ENCODE results near the gene ABCD4.
"Not testable (repeated sequence)": the region's sequence is repeated elsewhere in the genome, so short reads cannot be mapped to it uniquely, and the experiment has no call there.

ABCD4 gene

DNA sequence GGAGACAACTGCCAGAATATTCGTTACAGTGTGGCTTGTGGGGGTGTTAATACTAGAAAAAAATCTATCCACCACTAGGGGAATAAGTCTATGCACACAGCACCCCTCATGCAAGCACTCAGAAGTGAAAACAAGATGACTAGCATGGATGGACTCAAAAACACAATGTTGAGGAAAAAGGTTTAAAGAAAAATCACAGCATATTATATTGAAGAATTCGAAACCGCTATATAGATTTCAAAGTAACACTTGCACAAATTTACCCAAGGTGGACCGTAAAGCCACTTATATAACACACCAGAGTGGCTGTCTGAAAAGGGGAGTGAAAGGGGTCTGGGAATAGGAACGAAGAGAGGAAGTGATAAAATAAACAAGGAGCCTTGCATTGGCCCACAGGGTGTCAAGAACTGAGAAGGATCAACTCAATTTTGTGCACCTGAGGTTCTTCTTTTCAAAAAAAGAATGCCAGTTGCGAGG lies 544 bp downstream of the ABCD4 start:
- no peak for DNase-seq (ENCODE audit: low read depth in 2 of 2)

DNA sequence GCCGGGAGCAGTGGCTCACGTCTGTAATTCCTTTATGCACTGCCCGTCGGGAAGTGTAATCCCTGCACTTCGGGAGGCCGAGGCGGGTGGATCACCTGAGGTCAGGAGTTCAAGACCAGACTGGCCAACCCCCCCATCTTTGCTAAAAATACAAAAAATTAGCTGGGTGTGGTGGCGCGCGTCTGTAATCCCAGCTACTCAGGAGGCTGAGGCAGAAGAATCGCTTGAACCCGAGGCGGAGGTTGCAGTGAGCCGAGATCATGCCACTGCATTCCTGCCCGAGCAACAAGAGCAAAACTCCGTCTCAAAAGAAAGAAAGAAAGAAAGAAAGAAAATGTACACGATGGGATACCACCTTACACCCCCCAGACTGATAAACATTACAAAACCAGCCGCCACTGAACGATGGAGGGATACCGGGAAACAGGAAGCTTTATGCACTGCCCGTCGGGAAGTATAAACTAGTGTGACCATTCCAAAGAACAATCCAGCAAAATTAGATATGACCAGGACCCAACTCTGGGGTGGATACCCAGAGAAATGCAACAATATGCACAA lies 1.1 kb downstream of the ABCD4 start:
- DNase-seq (ENCODE audit: low read depth in 2 of 2), result no peak

GRCh38 chr14:74299061-74299545 lies 3.6 kb downstream of the ABCD4 start:
- DNase-seq (ENCODE audit: low read depth in 2 of 2), result no peak

DNA sequence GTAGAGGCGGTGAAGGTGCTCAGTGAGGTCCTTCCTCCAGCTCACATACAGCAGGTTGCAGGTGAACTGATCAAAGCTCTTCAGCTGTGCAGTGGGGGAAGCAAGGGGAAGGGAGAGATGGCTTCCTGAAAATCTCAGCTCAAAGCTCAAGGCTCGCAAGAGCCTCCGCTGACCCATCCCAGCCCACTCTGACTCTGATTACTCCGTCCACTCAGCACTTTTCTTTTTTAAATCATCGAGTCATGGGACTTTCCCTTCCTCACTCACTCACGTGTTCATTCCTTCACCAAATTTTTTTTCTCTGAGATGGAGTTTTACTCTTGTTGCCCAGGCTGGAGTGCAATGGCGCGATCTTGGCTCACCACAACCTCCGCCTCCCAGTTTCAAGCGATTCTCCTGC lies 4.7 kb downstream of the ABCD4 start:
- no peak for DNase-seq (ENCODE audit: low read depth in 2 of 2)

DNA sequence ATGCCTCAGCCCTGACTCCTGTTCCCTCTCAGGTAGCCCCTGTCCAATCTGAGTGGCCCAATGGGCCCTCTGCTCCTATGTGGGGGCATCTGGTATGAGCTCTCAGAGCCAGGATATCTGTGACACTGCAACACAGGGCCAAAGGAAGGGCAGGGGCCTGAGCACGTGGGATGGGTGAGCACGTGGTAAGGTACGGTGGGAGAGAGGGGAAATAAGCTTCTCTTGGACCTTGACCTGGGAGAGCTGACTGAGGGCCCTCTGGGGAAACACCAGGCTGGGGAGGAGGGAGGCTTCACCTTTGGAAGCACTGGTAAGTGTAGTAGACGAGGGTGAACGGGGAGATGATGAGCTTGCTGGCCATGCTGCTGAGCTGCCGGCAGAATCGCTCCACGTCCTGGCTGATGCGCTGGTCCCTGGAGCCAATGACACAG lies 6.7 kb downstream of the ABCD4 start:
- DNase-seq (ENCODE audit: low read depth in 2 of 2), result no peak

- DNase-seq (ENCODE audit: low read depth in 2 of 2), result no peak
These were observed 9.1 kb downstream of the ABCD4 start for GRCh38 chr14:74293606-74294005.

DNA sequence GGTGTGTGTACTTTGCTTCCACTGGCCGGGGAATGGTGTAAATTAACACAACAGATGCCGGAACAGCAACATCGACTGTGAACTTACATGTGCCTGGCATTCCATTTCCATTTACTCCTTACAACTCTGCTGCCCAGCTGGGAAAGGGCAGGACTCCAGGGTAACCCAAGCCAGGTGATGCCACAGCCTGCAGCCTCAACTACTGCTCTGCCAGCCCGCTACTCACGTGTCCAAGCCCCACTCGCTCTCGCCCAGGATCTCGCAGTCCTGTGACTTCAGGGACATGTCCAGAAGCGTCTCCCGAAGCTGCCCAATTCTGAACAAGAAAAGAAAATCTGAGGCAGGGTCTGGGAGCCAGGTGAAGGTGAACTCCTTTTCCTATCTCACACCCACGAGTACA lies 10.7 kb downstream of the ABCD4 start:
- no peak for DNase-seq (ENCODE audit: low read depth in 2 of 2)

- no peak for DNase-seq (ENCODE audit: low read depth in 2 of 2)
These were observed 12.3 kb downstream of the ABCD4 start for GRCh38 chr14:74290415-74290814.

- no peak for DNase-seq (ENCODE audit: low read depth in 2 of 2)
These were observed 12.9 kb downstream of the ABCD4 start for GRCh38 chr14:74289801-74290200.

- DNase-seq (ENCODE audit: low read depth in 2 of 2), result no peak
These were observed 16.0 kb downstream of the ABCD4 start for GRCh38 chr14:74286736-74287135.

DNA sequence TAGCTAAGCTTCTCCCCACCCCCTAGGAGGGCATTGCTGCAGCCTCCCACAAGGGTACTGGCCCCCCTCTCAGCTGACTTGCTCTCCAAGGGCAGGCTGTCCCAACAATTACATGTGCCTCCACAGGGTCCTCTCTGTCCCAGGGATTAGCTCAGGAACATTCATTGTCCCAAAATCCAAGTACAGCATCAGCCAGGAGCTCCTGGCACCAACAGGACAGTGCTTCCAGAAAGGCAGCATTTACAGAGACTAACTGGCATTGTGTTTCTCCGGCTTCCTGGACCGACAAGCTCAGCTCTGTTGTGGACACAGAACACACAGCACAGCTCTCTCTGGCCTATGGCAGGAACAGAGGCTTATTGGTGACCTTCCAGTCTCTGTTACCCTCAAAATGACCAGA lies 21.7 kb downstream of the ABCD4 start:
- no peak for DNase-seq (ENCODE audit: low read depth in 2 of 2)

- no peak for DNase-seq (ENCODE audit: low read depth in 2 of 2)
These were observed 24.7 kb downstream of the ABCD4 start for GRCh38 chr14:74278080-74278479.

- DNase-seq (ENCODE audit: low read depth in 2 of 2), result no peak
These were observed 27.4 kb downstream of the ABCD4 start for GRCh38 chr14:74275241-74275841.

GRCh38 chr14:74271365-74271764 lies 31.4 kb downstream of the ABCD4 start:
- DNase-seq (ENCODE audit: low read depth in 2 of 2), result no peak

- not testable (repeated sequence) for DNase-seq (ENCODE audit: low read depth in 2 of 2)
These were observed 32.2 kb downstream of the ABCD4 start for GRCh38 chr14:74270382-74271177.

GRCh38 chr14:74267588-74267987 lies 35.1 kb downstream of the ABCD4 start:
- DNase-seq (ENCODE audit: low read depth in 2 of 2), result no peak

DNA sequence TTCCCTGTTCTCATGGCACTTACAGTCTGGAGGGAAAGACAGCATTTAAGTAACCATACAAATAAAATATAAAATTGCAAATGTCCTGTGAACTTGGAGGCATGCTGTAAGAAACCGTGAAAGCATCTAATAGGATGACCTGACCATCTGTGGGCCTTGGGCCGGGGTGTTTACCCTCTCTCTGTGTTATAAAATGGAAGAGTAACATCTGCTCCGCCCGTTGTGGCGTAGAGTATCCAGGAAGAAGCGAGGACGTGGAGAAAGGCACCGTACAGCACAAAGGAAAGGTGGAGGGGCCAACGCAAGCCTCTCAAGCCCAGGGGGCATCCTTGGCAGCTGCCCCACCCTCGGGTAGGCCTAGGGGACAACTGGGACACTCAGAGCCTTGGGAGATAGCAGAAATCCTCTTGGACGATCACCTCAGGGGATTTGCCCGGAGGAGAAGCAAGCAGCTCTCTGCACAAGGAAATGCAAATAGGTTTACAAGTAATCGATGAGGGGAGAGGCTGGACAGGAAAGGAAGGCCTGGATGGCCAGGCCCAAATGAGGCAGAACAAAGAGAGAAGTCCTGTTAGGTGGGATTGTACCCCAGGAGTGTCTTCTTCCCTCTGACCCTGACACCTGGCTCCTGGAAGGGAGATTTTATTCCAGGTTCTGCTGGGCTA lies 37.3 kb downstream of the ABCD4 start:
- DNase-seq (ENCODE audit: low read depth in 2 of 2), result no peak

GRCh38 chr14:74263921-74264320 lies 38.8 kb downstream of the ABCD4 start:
- DNase-seq (ENCODE audit: low read depth in 2 of 2), result no peak

DNA sequence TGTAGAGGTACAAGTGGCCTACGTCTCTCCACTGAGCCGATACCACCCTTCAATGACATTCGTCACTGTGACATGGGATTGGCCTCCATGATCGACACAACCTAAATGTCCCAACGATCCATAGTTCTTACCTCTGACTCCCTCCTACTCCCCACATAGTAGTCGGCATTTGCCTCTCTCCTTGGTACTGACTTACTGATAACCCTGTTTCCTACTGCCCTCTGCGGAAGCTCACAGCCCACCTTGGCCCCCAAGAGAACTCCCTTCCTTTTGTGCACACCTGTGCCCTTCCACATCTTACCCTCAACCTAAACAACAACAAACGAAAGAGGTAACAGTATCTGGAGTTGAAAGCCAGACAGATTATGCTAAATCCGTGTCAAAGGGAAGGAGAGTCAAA lies 39.6 kb downstream of the ABCD4 start:
- DNase-seq (ENCODE audit: low read depth in 2 of 2), result no peak

GRCh38 chr14:74262076-74262475 lies 40.7 kb downstream of the ABCD4 start:
- DNase-seq (ENCODE audit: low read depth in 2 of 2), result no peak

DNA sequence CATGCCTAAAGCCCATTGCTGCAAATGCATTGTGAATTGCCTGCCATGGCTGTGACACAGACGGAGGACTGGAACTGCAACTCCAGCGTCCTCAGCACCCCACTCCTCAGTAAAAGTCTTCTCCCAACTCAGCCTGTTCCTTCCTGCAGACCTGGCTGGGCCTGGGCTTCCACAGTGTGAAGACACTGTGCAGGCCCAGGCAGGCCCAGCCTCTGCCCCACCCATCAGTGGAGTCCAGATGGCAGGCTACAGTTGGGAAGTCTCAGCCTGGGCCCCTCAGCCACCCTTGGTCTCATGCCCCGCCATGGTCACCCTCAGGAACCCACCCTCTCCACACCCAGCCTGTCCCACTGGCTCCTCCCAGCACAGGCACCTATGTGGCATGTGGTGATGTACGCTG lies 41.4 kb downstream of the ABCD4 start:
- no peak for DNase-seq (ENCODE audit: low read depth in 2 of 2)

DNA sequence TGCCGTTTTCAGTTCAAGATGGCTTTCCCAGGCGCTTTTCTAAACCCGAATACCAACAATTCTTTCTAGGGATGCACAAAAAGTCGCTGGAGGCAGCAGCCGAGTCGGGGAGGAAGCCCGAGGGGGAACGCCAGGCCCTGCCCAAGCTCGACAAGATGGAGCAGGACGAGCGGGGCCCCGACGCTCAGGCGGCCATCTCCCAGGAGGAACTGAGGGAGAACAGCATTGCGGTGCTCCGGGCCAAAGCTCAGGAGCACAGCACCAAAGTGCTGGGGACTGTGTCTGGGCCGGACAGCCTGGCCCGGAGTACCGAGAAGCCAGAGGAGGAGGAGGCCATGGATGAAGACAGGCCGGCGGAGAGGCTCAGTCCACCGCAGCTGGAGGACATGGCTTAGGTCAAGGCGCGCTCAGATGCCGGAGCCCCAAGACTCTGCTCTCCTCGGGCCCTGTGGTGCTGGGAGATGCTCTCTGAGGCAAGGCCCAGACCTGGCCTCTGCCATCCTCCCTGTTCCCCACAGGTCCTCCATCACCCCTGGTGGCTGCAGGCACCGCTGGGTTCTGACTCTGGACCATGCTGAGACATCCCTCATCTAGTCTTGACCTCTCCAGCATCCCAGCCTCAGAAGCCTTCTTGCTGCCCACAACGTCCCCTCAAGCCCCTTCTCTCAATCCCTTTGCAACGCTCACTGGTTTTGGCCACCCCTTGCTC lies 42.1 kb downstream of the ABCD4 start:
- DNase-seq (ENCODE audit: low read depth in 2 of 2), result no peak

Data from stimulated activated CD8-positive, alpha-beta memory T cell treated with anti-CD3 and anti-CD28 coated beads, Interleukin-2, amount 100 ng/mL, for 48 hours (primary cell).